ENCODE data around the gene MB.

MB gene

GRCh38 chr22:35564975-35565867 lies 51.9 kb downstream of the MB start:
- no peak overlapping the region for H3K4me3 ChIP-seq (ENCODE audit: low read depth, low read length)
- peak; percentile 69 for DNase-seq (ENCODE audit: low read depth, low spot score)
- in situ Hi-C loops (cut with HindIII; ENCODE audit: low sequenced_read_pairs): no loop called here
- TF ChIP-seq CTCF (IDR thresholded peaks at IDR 0.05; ENCODE audit: low read depth, low read length): no peak

GRCh38 chr22:35563211-35563610 lies 53.9 kb downstream of the MB start:
- in situ Hi-C loops (cut with HindIII; ENCODE audit: low sequenced_read_pairs): no loop called here
- H3K4me3 ChIP-seq (ENCODE audit: low read depth, low read length): no peak overlapping the region
- no peak for TF ChIP-seq CTCF (IDR thresholded peaks at IDR 0.05; ENCODE audit: low read depth, low read length)
- no peak for DNase-seq (ENCODE audit: low read depth, low spot score)

- peak; percentile 74 for DNase-seq (ENCODE audit: low read depth, low spot score)
- H3K4me3 ChIP-seq (ENCODE audit: low read depth, low read length): no peak overlapping the region
- in situ Hi-C loops (cut with HindIII; ENCODE audit: low sequenced_read_pairs): no loop called here
- no peak for TF ChIP-seq CTCF (IDR thresholded peaks at IDR 0.05; ENCODE audit: low read depth, low read length)
These were observed 55.2 kb downstream of the MB start for GRCh38 chr22:35561796-35562526.

- TF ChIP-seq CTCF (IDR thresholded peaks at IDR 0.05; ENCODE audit: low read depth, low read length): no peak
- H3K4me3 ChIP-seq (ENCODE audit: low read depth, low read length): no peak overlapping the region
- in situ Hi-C loops (cut with HindIII; ENCODE audit: low sequenced_read_pairs): no loop called here
- DNase-seq (ENCODE audit: low read depth, low spot score): no peak
These were observed 56.3 kb downstream of the MB start for GRCh38 chr22:35560824-35561223.

- TF ChIP-seq CTCF (IDR thresholded peaks at IDR 0.05; ENCODE audit: low read depth, low read length): no peak
- no peak overlapping the region for H3K4me3 ChIP-seq (ENCODE audit: low read depth, low read length)
- in situ Hi-C loops (cut with HindIII; ENCODE audit: low sequenced_read_pairs): no loop called here
- DNase-seq (ENCODE audit: low read depth, low spot score): no peak
These were observed 56.8 kb downstream of the MB start for GRCh38 chr22:35560366-35560765.

- TF ChIP-seq CTCF (IDR thresholded peaks at IDR 0.05; ENCODE audit: low read depth, low read length): no peak
- in situ Hi-C loops (cut with HindIII; ENCODE audit: low sequenced_read_pairs): no loop called here
These were observed 57.6 kb downstream of the MB start for GRCh38 chr22:35559354-35560005.

More at GRCh38 chr22:35559354-35560005, 57.6 kb downstream of the MB start:
- no peak for DNase-seq (ENCODE audit: low read depth, low spot score)
- no peak overlapping the region for H3K4me3 ChIP-seq (ENCODE audit: low read depth, low read length)

Measured in astrocyte of the spinal cord (primary cell).